HG03469 (cell line): ENCODE data around the gene PAK4.

ENCODE experiments used
- ATAC-seq: cut with Tn5 transposase; IDR thresholded peaks from one replicate; pipeline ENCODE4 v1.9.1; 2021; ENCODE audit warnings: mild to moderate bottlenecking, moderate library complexity, moderate number of reproducible peaks; ENCODE audit not compliant: unreplicated experiment

PAK4 gene

DNA sequence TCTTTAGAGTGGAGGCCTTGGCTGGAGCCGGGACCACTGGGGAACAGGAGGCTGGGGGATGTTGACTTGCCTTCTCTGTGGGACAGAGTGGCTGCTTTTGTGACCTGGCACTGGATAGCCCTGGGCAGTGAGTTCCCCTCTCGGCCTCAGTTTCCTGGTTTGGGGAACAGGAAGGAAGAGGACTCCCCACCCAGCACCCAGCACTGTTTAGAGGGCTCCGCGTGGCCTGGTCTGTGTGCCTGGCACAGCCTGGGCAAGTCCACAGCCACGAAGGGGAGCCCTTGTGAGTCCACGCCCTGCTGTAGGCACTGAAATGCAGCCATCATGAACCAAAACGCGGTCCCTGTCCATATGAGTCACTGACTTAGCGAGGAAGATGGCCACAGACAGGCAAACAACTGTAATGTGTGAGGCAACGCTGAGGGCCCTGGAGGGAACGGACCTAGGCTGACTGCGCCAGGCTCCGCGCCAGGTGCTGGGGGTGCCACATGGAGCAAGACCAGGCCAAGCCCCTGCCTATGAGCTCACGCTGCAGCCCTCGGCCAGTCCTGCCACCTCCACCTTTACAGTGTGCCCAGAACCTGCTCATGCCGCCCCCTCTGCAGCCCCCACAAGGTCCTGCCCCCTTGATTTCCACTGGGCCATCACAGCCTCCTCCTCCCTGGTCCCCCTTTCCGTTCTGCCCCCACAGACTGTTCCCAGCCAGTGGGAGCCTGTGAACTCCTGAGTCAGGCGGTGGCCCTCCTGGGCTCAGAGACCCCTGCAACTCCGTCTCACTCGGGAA is 35.5 kb downstream of the PAK4 start:
- no peak for ATAC-seq

DNA sequence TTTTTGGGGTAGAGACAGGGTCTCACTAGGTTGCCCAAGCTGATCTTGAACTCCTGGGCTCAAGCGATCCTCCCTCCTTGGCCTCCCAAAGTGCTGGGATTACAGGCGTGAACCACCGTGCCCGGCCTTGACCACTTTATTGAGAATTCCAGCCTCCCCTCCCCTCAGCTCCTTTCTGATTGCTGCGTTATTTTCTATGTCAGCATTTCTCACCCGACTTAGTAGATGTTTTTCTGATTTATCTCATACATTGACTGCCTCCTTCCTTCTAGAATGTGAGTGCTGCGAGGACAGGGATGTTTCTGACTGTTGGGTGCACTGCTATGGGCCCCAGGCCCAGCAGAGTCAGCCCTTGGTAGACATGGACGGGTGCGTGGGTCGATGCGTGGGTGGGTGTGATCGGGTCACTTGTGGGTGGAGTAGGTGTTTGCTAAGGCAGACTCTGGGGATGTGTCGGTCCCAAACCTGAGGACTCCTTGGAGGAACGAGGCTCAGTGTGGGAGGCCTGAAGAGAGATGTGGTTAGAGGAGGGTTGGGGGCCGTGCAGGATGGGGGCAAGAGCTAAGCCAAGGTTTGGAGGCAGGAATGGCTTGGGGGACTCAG is 37.0 kb downstream of the PAK4 start:
- ATAC-seq, result no peak

DNA sequence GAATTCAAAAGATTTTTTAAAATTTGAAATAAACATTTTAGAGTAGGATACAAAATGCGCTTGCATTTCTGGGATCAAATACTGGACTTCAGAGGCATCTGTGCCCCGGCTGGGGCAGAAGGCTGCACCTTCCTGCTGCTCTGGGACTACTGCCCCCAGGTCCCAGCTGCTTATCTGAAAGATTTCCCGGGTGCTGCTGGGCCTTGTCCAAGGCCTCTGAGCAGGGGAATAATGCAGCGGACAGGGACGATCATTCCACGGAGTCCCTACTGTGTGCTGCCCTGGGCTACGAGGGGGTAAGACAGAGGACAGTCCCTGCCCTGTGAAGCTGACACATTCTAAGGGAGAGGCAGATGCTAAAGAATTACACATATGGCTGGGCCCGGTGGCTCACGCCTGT is 38.0 kb downstream of the PAK4 start:
- ATAC-seq, result no peak

DNA sequence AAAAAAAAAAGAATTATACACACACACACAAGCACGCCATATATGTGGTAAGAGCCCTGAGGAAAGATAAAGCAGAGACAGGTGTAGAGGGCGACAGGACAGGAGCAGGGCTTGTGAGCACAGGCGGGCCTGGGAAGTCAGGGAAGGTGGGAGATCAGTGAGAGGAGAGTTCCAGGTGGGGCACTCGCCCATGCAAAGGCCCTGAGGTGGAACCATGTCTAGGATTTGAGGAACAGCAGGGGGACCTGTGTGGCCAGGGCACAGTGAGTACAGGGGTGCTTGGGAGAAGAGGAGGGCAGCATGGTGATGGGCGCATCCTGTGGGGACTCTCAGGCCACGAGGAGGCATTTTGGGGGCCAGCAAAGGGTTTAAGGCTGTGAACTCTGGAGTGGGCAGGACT is 38.7 kb downstream of the PAK4 start:
- ATAC-seq, result no peak

DNA sequence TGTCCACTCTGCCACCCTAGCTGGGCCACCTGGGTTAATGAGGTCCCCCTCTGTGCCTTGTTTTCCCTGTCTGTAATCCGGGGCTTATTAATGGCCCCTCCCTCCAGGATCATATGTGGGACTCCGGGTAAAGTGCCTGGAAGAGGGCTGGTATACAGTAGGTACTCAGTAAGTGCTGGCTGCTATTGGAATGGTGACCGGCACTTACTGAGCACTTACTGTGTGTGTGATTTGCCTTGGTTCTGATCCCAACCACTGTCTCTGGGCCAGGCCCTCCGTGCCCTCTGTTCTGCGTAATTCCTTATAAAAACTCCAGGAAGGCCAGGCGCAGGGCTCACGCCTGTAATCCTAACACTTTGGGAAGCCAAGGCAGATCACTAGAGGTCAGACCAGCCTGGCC is 40.3 kb downstream of the PAK4 start:
- ATAC-seq, result no peak

DNA sequence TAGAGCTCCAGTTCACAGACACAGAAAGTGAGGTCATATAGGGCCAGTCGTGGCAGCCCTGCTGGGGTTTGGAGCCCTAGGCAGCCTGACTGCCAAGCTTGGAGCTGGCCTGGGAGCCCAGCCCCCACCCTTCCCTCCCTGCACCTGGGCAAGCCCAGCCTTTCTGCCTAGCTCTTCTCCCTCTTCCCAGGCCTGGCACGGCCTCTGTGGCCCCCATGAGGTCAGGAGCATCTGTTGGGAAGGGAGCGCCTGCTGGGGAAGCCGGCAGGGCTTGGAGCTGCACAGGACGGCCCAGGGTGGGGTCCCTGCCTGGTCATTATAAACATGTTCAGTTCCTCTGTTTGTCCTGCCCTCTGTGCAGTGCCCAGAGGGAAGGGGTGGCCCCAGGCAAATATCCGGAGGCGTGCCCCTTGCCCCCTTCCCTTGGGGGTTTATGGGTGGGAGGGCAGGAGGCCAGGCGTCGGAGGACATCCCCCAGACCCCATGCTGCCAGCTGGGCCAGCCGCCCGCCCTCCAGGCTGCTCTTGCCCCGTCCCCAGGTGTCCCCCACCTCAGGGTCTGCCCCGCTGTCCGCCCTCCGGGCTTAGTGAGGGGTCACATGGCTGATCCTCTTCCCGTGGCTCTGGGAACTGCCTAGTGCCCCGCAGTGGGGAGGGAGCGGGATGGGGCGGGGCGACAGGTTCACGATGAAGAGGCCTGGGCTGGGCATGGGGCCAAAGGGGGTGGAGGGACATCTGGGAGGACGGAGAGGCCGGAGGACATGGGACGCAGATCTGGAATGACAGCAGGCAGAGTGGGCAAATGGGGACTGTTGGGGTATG is 41.2 kb downstream of the PAK4 start:
- no peak for ATAC-seq

DNA sequence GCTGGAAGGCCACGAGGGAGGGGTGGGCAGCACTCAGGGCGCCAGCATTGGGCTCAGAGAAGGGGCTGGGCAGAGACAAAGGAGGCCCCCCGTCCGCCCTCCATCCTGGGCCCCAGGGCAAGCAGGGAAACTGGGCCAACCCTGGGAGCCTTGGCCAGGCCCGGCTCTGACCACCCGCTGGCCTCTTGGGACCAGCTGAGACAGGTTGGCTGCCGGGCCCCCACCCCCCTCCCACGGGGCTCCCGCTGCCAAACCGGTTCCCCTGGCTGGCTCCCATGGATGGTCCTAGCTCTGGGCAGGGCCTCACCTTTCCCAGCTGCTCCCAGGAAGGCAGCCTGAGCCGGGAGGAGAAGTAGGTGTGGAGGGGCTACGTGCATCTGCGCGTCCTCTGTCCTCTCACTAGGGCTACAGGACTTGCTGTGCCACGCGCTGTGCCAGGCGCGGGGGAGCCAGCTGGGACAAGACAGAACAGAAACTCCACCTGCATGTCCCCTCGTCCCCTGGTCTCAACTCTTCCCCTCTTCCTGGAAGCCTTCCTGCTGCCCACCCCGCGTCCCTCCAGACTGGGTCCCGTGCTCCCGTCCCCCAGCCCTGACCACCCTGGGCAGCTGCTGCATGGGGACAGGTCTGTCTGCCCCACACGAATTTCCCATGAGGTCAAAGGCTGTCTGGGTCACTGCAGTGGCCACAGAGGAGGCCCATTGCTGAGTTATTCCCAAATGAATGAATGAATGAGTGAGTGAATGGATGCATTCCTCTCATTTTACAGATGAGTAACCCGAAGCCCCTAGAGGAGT is 42.1 kb downstream of the PAK4 start:
- no peak for ATAC-seq

DNA sequence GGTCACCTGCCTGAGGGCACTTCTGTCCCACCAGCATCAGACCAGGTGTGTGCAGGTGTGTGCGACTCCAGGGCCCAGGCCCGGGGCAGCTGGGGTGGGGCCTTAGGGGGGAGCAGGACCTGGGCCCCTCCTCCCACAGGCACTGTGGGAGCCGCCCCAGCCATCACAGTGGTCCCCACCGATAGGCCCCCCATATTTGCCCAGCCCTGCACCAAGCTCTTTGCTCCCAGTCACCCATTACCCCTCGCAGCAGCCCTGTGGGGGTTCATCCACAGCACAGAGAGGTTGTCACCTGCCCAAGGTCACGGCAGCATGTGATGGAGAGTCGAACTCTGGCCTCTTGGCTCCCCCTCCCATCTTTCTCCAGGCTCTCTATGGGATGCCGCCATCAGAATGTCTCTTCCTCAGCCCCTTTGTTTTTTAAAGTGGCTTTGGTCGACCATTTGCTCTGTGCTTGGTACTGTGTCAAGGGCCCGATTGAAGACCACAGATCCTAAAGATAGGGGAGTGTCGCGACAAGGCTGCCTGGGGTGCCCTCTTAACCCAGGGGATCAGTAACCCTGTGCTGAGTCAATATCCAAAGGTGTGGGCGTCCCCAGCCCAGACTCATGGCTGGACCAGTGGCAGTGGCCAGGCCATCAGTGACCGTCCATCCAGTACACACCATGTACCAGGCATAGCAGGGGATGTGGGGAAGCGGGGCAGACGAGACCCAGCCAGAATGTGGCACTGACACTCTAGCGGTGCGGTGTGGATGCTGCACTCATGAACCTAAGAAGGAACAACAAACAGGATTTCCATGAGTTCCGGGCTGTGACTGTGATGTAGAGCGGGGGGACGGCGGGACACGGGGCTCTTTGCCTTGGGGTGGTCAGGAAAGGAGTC is 42.9 kb downstream of the PAK4 start:
- ATAC-seq, result no peak

DNA sequence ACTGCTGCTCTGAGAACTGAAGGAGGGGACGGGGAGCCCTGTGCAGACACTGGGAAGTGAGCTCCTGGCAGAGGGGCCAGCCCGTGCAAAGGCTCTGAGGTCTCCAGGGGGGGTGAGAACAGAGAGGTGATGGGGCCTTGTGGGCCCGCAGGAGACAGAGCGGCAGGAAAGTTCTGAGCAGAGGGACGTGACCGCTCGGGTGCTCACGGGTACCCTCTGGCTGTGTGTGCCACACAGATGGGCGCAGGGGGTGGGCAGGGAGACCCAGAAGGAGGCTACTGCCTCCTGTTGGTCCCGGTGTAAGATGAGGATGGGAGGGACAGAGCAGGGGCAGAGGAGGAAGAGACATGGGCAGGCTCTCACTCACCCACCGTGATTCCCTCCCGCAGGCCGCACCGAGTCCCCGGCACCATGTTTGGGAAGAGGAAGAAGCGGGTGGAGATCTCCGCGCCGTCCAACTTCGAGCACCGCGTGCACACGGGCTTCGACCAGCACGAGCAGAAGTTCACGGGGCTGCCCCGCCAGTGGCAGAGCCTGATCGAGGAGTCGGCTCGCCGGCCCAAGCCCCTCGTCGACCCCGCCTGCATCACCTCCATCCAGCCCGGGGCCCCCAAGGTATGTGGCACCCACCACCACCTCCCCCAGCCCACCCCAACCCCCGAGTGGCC is 43.7 kb downstream of the PAK4 start:
- no peak for ATAC-seq

DNA sequence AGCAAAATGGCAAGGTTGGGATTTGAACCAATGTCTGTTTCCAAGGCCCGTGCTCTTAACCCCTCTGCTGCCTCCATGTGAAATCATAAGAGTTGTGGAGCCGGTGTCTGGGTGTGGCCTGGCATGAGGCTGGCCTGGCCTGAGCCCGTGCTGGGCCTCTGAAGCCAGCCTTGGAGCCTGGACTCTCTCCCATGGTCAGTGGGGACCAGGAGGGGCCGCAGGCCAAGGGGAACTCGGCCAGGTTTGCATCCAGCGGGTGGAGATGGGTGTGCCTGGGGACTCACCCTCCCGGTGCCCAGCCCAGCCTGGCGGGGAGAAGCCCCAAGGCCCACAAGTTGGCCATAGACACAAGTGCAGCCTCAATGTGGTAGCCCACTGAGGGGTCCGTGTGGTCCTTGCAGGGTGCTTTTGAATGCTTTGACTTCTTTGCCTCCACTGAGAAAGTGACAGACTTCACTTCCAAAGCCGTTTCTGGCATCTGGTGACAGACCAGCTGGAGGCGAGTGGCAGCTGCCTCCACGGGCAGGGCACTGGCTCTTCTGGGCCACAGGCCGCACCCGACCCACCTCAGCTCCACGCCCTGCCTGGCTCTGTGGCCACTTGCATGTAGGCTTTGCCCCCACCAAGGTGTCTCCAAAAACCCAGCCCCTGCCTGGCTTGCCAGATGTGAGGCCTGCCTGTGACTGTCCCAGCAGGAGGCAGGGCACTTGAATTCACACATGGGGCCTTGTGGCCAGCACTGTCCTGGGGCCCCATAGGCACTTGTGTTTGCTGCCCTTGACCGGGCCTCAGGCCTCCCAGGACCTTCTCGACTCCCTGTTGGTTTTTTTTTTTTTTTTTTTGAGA is 45.0 kb downstream of the PAK4 start:
- ATAC-seq, result no peak

DNA sequence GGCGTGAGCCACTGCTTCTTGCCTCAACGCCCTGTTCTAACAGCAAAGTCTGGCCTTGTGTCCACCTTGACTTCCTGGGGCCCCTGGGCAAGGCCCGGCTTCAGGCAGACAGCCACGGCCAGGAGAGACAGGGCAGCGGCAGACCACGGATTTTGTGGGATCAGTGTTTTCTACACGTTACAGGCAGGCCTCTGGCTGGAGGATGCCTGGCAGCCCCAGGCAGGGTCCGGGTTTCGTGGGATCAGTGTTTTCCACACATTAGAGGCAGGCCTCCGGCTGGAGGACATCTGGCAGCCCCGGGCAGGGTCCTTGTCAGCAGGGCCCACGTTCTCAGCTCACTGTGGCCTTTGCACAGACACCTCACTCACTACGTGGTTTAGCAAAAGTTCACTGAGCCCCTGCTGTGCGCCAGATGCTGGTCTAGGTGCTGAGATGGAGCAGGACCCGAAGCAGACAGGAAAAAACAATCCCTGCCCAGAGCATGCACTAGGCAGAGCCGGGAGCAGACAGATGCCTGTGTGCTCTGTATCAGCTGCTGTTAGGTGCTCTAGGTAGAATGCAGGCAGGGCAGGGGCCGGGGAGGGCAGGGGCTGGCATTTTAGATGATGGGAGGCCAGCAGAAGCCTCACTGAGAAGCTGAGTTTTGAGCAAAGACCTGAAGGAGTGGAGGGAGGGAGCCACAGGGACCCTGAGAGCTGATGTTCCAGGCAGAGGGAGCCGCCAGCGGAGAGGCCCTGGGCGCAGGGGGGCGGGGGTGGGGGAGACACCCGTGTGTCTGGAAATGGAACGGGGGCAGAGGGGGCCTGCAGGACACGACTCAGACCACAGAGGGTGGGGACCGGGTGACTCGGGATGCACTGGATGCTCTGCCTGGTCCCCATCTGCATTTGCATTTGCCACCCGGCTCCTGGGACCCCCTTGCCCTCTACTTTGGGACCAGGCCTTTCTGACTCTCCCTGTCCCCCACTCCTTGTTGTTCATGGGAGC is 46.2 kb downstream of the PAK4 start:
- no peak for ATAC-seq

DNA sequence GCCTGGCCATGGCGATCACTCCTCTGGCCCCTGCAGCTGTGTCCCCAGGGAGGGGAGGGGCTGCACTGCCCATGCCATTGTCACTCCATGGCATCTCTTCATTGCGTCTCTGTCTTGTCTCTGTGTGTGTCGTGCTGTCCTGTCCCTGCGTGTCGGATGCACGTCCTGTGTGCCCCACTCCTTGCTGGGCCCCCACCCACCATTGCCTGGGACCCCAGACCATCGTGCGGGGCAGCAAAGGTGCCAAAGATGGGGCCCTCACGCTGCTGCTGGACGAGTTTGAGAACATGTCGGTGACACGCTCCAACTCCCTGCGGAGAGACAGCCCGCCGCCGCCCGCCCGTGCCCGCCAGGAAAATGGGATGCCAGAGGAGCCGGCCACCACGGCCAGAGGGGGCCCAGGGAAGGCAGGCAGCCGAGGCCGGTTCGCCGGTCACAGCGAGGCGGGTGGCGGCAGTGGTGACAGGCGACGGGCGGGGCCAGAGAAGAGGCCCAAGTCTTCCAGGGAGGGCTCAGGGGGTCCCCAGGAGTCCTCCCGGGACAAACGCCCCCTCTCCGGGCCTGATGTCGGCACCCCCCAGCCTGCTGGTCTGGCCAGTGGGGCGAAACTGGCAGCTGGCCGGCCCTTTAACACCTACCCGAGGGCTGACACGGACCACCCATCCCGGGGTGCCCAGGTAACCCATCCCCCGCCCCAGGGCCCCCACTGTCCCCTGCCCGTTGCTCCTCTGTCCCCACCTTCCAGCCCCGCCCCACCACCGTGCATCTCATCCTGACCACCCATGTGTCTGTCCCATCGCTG is 47.3 kb downstream of the PAK4 start:
- no peak for ATAC-seq

DNA sequence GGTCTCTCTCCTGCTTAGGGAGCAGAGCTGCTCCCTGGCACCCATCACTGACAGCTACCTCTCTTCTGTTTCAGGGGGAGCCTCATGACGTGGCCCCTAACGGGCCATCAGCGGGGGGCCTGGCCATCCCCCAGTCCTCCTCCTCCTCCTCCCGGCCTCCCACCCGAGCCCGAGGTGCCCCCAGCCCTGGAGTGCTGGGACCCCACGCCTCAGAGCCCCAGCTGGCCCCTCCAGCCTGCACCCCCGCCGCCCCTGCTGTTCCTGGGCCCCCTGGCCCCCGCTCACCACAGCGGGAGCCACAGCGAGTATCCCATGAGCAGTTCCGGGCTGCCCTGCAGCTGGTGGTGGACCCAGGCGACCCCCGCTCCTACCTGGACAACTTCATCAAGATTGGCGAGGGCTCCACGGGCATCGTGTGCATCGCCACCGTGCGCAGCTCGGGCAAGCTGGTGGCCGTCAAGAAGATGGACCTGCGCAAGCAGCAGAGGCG is 48.0 kb downstream of the PAK4 start:
- no peak for ATAC-seq

DNA sequence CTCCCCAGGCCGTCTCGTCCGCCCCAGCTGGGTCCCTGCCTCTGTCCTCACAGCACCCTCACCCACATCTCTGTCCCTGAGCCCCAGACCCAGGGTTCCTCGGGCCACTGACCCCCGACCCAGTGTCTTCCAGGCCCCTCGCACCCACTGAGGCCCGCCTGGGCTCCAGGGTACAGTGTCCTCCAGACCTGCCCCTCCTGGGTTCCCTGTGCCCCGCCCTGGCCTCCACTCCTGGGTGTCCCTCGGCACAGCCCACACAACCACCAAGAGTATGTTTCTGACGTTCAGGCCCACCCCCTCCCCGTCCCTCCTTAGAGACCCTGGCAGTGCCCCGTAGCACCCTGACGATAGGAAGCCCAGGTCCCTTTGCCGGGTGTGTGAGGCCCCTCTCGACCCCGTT is 48.6 kb downstream of the PAK4 start:
- ATAC-seq, result no peak

DNA sequence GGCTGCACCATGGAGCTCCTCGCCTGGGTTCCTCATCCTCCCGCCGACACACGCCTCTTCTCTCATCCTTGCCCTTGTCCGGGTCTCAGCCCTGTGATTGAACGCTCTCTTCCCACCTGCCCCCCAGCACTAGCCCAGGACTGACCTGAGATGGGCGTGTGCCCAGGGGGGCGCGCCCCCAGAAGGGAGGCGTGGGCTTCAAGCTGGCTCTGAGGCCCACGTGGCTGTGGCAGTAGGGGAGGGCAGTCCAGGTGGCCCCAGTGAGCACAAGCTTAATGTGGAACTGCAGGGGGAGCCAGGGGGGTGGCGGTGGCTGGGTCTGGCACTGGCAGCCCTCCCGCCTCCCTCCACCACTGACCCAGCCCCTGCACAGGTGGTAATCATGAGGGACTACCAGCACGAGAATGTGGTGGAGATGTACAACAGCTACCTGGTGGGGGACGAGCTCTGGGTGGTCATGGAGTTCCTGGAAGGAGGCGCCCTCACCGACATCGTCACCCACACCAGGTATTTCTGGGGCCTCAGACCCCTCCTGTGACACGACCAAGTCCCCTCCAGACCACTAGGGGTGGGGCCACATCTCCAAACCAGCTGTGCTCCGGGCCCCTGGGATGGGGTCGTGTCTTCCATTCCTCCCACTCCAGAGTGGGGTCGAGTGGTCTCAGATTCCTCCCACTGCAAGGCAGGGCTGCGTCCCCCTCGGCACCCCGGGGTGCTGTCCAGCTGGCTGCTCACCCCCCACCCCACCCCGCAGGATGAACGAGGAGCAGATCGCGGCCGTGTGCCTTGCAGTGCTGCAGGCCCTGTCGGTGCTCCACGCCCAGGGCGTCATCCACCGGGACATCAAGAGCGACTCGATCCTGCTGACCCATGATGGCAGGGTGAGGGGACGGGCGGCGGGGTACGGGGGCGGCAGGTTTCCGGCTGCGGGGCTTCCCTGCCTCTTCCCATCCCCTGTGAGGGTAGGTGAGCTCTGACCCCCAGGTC is 49.3 kb downstream of the PAK4 start:
- ATAC-seq, result no peak
